Measurements from ENCODE around the gene EHBP1.

EHBP1 gene

DNA sequence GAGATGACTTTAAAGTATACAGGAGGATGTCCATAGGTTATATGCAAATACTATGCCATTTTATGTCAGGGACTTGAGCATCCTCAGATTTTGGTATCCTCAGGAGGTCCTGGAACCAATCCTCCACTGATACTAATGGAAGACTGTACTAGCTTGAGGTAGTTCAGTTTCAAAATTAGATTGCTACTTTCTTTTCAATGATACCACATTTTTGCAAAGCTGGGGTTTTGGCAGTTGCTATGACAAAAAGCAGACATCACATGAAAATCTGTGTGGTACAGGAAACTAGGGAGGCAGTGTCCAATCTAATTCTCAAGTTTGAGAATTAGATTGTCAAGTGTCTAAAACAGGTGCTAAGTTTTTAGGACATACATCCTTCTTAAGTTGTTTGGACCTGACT is 14.2 kb downstream of the EHBP1 start:
- H3K4me3 ChIP-seq (replicated peaks in 1 of 2; ENCODE audit: low read depth in 2 of 2, low read length in 2 of 2) = no peak overlapping the region
- no peak for DNase-seq (ENCODE audit: low read depth in 2 of 2)
- TF ChIP-seq CTCF (IDR thresholded peaks at IDR 0.05; ENCODE audit: low read depth, low read length) = no peak

DNA sequence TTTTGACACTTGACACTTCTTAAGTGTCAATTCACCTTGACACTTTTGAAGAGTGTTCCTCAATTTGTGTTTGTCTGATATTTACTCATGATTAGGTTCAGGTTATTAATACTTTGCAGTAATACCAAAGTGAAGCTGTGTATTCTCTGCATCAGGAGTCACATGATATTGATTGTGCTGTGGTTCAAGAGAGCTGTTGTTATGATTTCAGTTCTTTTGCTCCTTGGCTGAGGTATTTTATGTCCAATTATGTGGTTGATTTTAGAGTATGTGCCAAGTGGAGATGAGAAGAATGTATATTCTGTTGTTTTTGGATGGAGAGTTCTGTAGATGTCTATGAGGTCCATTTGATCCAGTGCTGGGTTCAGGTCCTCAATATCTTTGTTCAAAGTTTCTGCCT is 17.2 kb downstream of the EHBP1 start:
- TF ChIP-seq CTCF (IDR thresholded peaks at IDR 0.05; ENCODE audit: low read depth, low read length) = no peak
- no peak overlapping the region for H3K4me3 ChIP-seq (replicated peaks in 1 of 2; ENCODE audit: low read depth in 2 of 2, low read length in 2 of 2)
- DNase-seq (ENCODE audit: low read depth in 2 of 2) = no peak

DNA sequence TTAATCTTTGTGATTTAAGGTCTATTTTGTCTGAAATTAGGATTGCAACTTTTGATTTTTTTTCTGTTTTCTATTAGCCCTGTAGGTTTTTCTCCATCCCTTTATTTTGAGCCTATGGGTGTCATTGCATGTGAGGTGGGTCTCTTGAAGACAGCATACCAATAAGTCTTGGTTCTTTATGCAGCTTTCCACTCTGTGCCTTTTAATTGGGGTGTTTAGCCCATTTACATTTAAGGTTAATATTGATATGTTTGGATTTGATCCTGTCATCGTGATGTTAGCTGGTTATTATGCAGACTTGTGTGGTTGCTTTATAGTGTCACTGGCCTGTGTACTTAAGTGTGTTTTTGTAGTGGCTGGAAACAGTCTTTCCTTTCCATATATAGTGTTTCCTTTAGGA is 17.7 kb downstream of the EHBP1 start:
- no peak for DNase-seq (ENCODE audit: low read depth in 2 of 2)
- H3K4me3 ChIP-seq (replicated peaks in 1 of 2; ENCODE audit: low read depth in 2 of 2, low read length in 2 of 2) = no peak overlapping the region
- TF ChIP-seq CTCF (IDR thresholded peaks at IDR 0.05; ENCODE audit: low read depth, low read length) = no peak

GRCh38 chr2:62724106-62724505 is 18.6 kb downstream of the EHBP1 start:
- peak; percentile 8 to 23 for DNase-seq (ENCODE audit: low read depth in 2 of 2)
- no peak for TF ChIP-seq CTCF (IDR thresholded peaks at IDR 0.05; ENCODE audit: low read depth, low read length)
- no peak overlapping the region for H3K4me3 ChIP-seq (replicated peaks in 1 of 2; ENCODE audit: low read depth in 2 of 2, low read length in 2 of 2)

DNA sequence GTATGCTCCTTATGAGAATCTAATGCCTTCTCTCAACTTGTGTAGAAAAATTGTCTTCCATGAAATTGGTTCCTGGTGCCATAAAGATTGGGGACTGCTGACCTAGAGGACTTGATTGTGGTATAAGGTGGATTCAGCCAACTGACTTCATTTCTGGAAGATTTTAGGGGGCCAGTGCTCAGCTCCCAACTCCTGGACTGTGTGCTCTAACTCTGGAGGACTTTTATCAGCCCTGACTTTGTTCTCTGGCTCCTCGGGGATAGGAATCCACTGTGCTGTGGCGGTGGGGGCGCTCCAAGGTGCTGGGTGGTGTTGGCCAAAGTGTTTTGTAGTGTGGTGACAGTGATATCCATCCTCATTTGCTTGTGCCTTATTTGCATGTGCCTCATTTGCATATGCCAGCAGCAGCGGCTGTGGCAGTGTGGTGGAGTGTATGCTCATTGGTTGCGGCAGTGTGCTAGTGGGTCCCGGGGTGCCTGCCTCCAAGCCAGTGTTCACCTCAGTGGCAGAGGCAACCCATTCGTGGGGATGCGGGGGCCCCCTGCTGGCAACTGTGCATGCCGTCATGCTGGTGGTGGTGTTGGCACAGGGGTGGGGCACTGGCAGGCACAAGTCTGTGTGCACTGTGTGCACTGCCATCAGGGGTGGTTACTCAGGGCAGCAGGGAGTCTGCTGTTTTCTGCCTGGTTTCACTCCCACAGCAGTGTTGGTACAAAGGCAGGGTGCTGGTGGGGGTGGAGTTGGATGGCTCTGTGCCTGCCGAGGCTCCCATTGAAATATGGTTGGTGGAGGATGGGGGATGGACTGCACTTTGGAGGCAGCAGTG is 19.6 kb downstream of the EHBP1 start:
- H3K4me3 ChIP-seq (replicated peaks in 1 of 2; ENCODE audit: low read depth in 2 of 2, low read length in 2 of 2) = no peak overlapping the region
- no peak for DNase-seq (ENCODE audit: low read depth in 2 of 2)
- TF ChIP-seq CTCF (IDR thresholded peaks at IDR 0.05; ENCODE audit: low read depth, low read length) = peak; percentile 20

DNA sequence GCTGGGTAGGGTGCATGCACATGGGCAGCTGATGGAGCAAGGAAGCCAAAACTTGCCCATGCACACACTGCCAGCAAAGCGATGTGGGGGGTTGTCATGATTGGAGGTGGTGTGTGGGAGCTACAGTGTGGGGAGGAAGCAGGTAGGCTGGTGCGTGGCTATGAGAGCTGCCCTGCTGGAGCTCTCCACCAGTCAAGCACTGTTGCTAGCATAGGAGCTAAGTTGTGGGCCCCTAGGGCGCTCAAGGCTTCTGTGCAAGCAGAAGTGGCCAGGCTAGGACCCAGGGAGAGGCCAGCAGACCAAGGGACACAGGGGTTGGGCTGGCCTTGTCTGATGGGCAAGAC is 20.2 kb downstream of the EHBP1 start:
- no peak overlapping the region for H3K4me3 ChIP-seq (replicated peaks in 1 of 2; ENCODE audit: low read depth in 2 of 2, low read length in 2 of 2)
- TF ChIP-seq CTCF (IDR thresholded peaks at IDR 0.05; ENCODE audit: low read depth, low read length) = no peak
- no peak for DNase-seq (ENCODE audit: low read depth in 2 of 2)

All from cardiac fibroblast (primary cell).